ENCODE results near the gene CFAP46. TPM values are rescaled to one million over a fixed set of nuclear protein-coding genes. Genes with fewer than 3 reads are reported as not detected.

Gene CFAP46
- total RNA-seq, 1 donor from 2014 or later, result 1.3 TPM

GRCh38 chr10:132812520-132812919 is 129.8 kb downstream of the CFAP46 start:
- H3K4me3 Mint-ChIP-seq (ENCODE audit: unreplicated experiment), result no peak overlapping the region
- DNase-seq (ENCODE audit: low read depth), result no peak

GRCh38 chr10:132811891-132812481 is 130.4 kb downstream of the CFAP46 start:
- no peaks in the 10 kb centered on the region for H3K4me1 Mint-ChIP-seq (ENCODE audit: low read depth, unreplicated experiment)
- Histone ChIP-seq H3K36me3 (ENCODE audit: insufficient read depth, low read length) (no peaks in the 10 kb centered on the region), H3K79me2 (ENCODE audit: insufficient read depth, low read length) (no peaks in the 10 kb centered on the region), H3K9ac (ENCODE audit: low read length) (no peak overlapping the region), H4K20me1 (ENCODE audit: insufficient read depth, low read length) (no peaks in the 10 kb centered on the region), H3K9me3 (ENCODE audit: insufficient read depth, low read depth, low read length) (no peaks in the 10 kb centered on the region), H3K4me2 (ENCODE audit: low read length) (no peak overlapping the region), H3K4me1 (ENCODE audit: insufficient read depth, low read length) (no peaks in the 10 kb centered on the region), H3K27me3 (ENCODE audit: insufficient read depth, low read length) (peaks cover 2% of the 10 kb centered on the region), H2AFZ (ENCODE audit: low read depth, low read length) (no peak overlapping the region), H3K27ac (ENCODE audit: low read depth, low read length) (no peak overlapping the region), H3K4me3 (ENCODE audit: insufficient read depth, low read depth, low read length) (no peak overlapping the region)
- TF ChIP-seq EZH2 (IDR thresholded peaks at IDR 0.05; ENCODE audit: insufficient read depth, low read length) (no peak), CTCF (IDR thresholded peaks at IDR 0.05; ENCODE audit: insufficient read depth, low read depth, low read length) (no peak)
- no peak overlapping the region for H3K27ac Mint-ChIP-seq (ENCODE audit: unreplicated experiment)
- no peaks in the 10 kb centered on the region for H3K9me3 Mint-ChIP-seq (ENCODE audit: unreplicated experiment)
- FAIRE-seq (no peak), DNase-seq (ENCODE audit: low read depth) (no peak)
- H3K27me3 Mint-ChIP-seq (ENCODE audit: low read depth, unreplicated experiment), result peaks cover 29% of the 10 kb centered on the region
- H3K36me3 Mint-ChIP-seq (ENCODE audit: low read depth, unreplicated experiment), result no peaks in the 10 kb centered on the region
- H3K4me3 Mint-ChIP-seq (ENCODE audit: unreplicated experiment), result no peak overlapping the region

More at GRCh38 chr10:132812520-132812919, 129.8 kb downstream of the CFAP46 start:
- no peaks in the 10 kb centered on the region for H3K4me1 Mint-ChIP-seq (ENCODE audit: low read depth, unreplicated experiment)
- Histone ChIP-seq H3K27me3 (ENCODE audit: insufficient read depth, low read length) (peaks cover 5% of the 10 kb centered on the region), H3K27ac (ENCODE audit: low read depth, low read length) (no peak overlapping the region), H3K9ac (ENCODE audit: low read length) (no peak overlapping the region), H3K9me3 (ENCODE audit: insufficient read depth, low read depth, low read length) (no peaks in the 10 kb centered on the region), H3K4me1 (ENCODE audit: insufficient read depth, low read length) (no peaks in the 10 kb centered on the region), H3K4me3 (ENCODE audit: insufficient read depth, low read depth, low read length) (no peak overlapping the region), H4K20me1 (ENCODE audit: insufficient read depth, low read length) (no peaks in the 10 kb centered on the region), H2AFZ (ENCODE audit: low read depth, low read length) (no peak overlapping the region), H3K4me2 (ENCODE audit: low read length) (no peak overlapping the region), H3K79me2 (ENCODE audit: insufficient read depth, low read length) (no peaks in the 10 kb centered on the region), H3K36me3 (ENCODE audit: insufficient read depth, low read length) (no peaks in the 10 kb centered on the region)
- no peak overlapping the region for H3K27ac Mint-ChIP-seq (ENCODE audit: unreplicated experiment)
- H3K9me3 Mint-ChIP-seq (ENCODE audit: unreplicated experiment), result no peaks in the 10 kb centered on the region
- H3K36me3 Mint-ChIP-seq (ENCODE audit: low read depth, unreplicated experiment), result no peaks in the 10 kb centered on the region
- FAIRE-seq, result no peak
- TF ChIP-seq EZH2 (IDR thresholded peaks at IDR 0.05; ENCODE audit: insufficient read depth, low read length) (no peak), CTCF (IDR thresholded peaks at IDR 0.05; ENCODE audit: insufficient read depth, low read depth, low read length) (no peak)
- peaks cover 34% of the 10 kb centered on the region for H3K27me3 Mint-ChIP-seq (ENCODE audit: low read depth, unreplicated experiment)

Measured in astrocyte (in vitro differentiated cells and primary cell).